Thymus (tissue), 11 donors: ENCODE results near the gene MAPKAP1. TPM values are rescaled to one million over a fixed set of nuclear protein-coding genes. Genes with fewer than 3 reads are reported as not detected.
"Not testable (repeated sequence)": the region's sequence is repeated elsewhere in the genome, so short reads cannot be mapped to it uniquely, and the experiment has no call there.

ENCODE experiments used
- DNase-seq, 9 donors: peaks; one replicate each; pipeline ENCODE4 v3.0.0-alpha.2; 2013; ENCODE audit warnings: low spot score in 9 of 9, low read depth in 6 of 9, missing footprints in 1 of 9
- H3K27ac ChIP-seq, 2 donors: one replicate each; pipeline ENCODE4 v1.5.1; 2013; ENCODE audit warnings: control low read depth in 1 of 2, low read depth in 1 of 2, low read length in 1 of 2, mild to moderate bottlenecking in 1 of 2, moderate library complexity in 1 of 2
- H3K27me3 ChIP-seq, 2 donors: one replicate each; pipeline ENCODE4 v1.5.1; 2013; ENCODE audit warnings: low read length in 1 of 2; ENCODE audit not compliant: control insufficient read depth in 2 of 2, insufficient read depth in 1 of 2
- H3K36me3 ChIP-seq, 2 donors: one replicate each; pipeline ENCODE4 v1.5.1; 2013; ENCODE audit warnings: low read length in 1 of 2, mild to moderate bottlenecking in 1 of 2, moderate library complexity in 1 of 2; ENCODE audit not compliant: control insufficient read depth in 2 of 2, insufficient read depth in 2 of 2
- H3K4me1 ChIP-seq, 2 donors: one replicate each; pipeline ENCODE4 v1.5.1; 2013; ENCODE audit warnings: low read length in 2 of 2; ENCODE audit not compliant: control insufficient read depth in 2 of 2, insufficient read depth in 2 of 2
- H3K4me3 ChIP-seq, 2 donors: one replicate each; pipeline ENCODE4 v1.5.1; 2013; ENCODE audit warnings: low read length in 2 of 2, control low read depth in 1 of 2, mild to moderate bottlenecking in 1 of 2
- H3K9me3 ChIP-seq, 2 donors: one replicate each; pipeline ENCODE4 v1.5.1; 2013; ENCODE audit warnings: low read length in 1 of 2, mild to moderate bottlenecking in 1 of 2; ENCODE audit not compliant: control insufficient read depth in 2 of 2, insufficient read depth in 1 of 2
- WGBS: extraction: QIAGEN DNeasy Blood & Tissue Kit; methylation state at CpG from one replicate; pipeline ENCODE4 v1.1.7; 2013; 5-methylcytosine and 5-hydroxymethylcytosine counted together
- polyA plus RNA-seq: library from polyadenylated mRNA; stranded (reverse); fragments of 200-250 nt; gene quantifications from one replicate; pipeline ENCODE4 v1.2.3, GENCODE V29; 2013
- total RNA-seq: library from RNA; stranded (reverse); fragments of 120-200 nt; gene quantifications from one replicate; pipeline ENCODE4 v1.2.4, GENCODE V29; 2013
- donor health status: healthy.

The MAPKAP1 gene
- total and polyA plus RNA-seq, 2 donors: 40.3 to 40.7 TPM

DNA sequence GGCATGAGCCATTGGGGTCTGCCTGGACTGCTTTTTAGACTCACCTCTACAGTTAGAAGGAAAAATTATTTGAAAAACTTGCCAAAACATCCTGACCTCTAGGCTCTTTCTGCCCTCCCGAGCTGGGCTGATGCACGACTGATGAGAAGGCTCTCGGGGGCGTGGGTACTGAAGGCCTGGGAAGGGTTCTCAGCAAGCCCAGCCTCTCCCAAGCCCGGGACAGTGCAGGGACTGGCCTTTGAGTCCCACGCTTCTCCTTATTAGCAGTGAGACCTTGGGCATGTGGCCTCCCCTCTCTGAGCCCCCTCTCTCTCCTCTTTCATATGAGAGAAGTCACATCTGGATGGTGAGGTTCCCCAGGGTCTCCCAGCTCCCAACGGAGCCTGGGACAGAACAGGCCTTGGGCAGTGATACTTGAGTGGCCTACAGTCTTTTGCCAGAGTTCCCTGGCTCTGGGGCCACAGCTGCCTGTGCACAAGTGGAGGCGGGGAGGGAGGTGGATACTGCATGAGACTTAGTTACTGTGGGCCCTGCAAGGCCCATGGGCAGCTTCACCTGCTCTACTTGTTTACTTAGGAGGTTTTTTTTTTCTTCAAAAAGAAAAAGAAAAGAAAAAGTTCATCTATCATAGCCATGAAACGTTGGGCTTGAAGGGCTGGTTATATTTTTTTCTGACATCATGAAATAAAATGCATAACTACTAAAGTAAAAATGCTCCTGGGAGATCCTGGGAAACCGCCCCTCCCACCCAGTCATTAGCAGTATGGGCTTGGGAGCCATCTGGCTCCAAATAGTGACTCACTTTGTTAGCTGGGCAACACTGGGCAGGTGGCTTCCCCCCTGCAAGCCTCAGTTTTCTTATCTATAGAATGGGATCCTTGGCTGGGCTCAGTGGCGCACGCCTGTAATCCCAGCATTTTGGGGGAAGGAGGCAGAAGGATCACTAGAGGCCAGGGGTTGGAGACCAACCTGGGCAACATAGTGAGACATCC lies 306.0 kb downstream of the MAPKAP1 start:
- Histone ChIP-seq H3K4me1 (peaks cover 0 to 2% of the 10 kb centered on the region in 2 donors), H3K27ac (no peak overlapping the region), H3K27me3 (no peaks in the 10 kb centered on the region), H3K36me3 (no peaks in the 10 kb centered on the region), H3K9me3 (no peaks in the 10 kb centered on the region), H3K4me3 (no peak overlapping the region)
- no peak for DNase-seq
- 94% methylated on average over 12 of the region's 12 CpGs for WGBS

DNA sequence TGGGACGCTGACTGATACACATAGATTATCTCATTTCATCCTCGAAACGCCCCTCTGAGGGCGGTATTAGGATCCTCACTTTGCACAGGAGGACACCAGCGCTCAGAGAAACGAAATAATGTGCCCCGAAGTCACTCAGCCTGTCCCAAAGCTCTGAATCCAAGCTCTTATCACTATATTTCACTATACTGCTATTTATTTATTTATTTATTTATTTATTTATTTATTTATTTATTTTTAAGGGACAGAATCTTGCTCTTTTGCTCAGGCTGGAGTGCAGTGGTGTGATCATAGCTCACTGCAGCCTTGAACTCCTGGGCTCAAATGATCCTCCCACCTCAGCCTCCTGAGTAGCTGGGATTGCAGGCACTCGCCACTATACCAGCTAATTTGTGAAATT lies 306.8 kb downstream of the MAPKAP1 start:
- not testable (repeated sequence) for DNase-seq, H3K36me3 ChIP-seq, H3K4me1 ChIP-seq, H3K27ac ChIP-seq, H3K4me3 ChIP-seq, H3K9me3 ChIP-seq, H3K27me3 ChIP-seq
- WGBS: 97% methylated on average over 8 of the region's 8 CpGs

DNA sequence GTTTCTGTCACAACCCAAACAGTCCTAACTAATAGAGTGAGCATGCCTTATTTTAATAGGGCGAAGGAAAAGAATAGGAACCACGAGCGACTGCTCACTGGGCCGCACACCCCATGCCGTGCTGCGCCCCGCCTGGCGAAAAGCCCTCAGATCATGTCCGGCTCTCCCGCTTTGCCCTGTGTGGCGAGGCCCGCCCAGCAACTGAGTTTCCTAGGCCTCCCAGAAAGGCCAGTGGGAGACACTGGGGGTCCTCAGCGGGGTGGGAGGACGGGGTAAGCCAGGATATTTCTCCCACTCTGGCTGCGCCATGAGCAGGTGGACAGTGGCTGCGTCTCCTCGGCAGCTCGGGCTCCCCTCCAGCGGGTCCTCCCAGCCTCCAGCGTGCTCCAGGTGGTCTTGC lies 307.3 kb downstream of the MAPKAP1 start:
- H3K9me3 ChIP-seq: no peaks in the 10 kb centered on the region
- peaks cover 0 to 2% of the 10 kb centered on the region in 2 donors for H3K4me1 ChIP-seq
- 94% methylated on average over 20 of the region's 20 CpGs for WGBS
- no peaks in the 10 kb centered on the region for H3K36me3 ChIP-seq
- no peak overlapping the region for H3K27ac ChIP-seq
- DNase-seq: no peak
- no peak overlapping the region for H3K4me3 ChIP-seq
- no peaks in the 10 kb centered on the region for H3K27me3 ChIP-seq

DNA sequence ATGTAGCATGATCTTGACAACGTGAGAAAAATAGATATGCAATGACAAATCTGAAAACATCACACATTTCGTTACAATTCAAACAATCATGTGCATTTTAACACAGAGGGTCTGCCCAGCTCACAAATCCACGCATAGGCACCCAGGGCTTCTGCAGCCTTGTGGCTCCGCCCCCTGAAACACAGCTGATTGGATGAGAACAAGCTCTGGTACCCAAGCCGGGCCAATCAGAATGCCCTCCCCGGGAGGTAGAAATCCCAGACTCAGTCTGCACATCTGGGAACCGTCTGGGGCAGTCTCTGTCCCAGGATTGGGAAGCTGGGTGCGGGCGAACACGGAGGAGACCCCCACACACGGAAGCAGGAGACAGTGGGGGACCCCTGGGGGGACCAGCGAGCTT lies 307.8 kb downstream of the MAPKAP1 start:
- 99% methylated on average over 12 of the region's 12 CpGs for WGBS
- Histone ChIP-seq H3K36me3 (no peaks in the 10 kb centered on the region), H3K4me3 (no peak overlapping the region), H3K9me3 (no peaks in the 10 kb centered on the region), H3K27me3 (no peaks in the 10 kb centered on the region), H3K27ac (no peak overlapping the region), H3K4me1 (peaks cover 0 to 2% of the 10 kb centered on the region in 2 donors)
- DNase-seq: no peak

DNA sequence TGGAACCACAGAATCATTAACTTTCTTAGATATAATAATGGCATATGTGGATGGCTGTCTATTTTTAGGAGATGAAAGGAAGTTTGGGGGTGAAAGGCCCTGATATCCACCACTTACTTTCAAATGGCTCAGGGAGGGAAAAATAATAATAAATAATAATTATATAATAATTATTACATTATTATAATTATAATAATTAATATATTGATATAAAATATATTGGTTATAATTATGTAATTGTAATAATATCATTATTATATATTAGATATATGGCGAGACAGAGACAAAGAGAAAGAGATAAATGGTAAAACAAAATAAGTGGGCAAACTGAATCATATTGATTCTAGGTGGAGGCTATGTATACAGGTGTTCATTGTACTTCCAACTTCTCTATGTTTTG lies 308.8 kb downstream of the MAPKAP1 start:
- no peaks in the 10 kb centered on the region for H3K36me3 ChIP-seq
- H3K27ac ChIP-seq: no peak overlapping the region
- WGBS: 97% methylated on average over 1 of the region's 1 CpG
- no peaks in the 10 kb centered on the region for H3K27me3 ChIP-seq
- no peak for DNase-seq
- H3K4me1 ChIP-seq: peaks cover 0 to 2% of the 10 kb centered on the region in 2 donors
- H3K4me3 ChIP-seq: no peak overlapping the region
- no peaks in the 10 kb centered on the region for H3K9me3 ChIP-seq

DNA sequence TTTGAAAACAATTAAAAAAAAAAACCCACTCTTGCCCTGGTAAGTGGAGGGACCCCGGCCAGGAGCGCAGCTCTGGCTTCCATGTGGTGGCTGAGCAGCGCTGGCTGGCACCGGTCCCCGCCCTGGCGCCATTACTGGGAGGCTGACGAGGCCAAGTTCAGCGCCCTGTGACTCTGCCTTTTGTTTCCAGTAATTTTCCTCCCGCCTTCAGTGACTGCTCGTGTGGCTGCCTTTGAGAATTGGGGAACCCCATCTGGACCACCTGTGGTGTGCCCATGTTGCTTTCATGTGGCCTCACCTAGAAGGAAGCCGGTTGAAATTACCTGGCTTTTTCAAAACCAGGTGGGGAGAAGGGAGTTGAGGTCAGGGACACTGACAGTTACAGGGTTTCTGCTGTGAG lies 309.3 kb downstream of the MAPKAP1 start:
- no peaks in the 10 kb centered on the region for H3K27me3 ChIP-seq
- H3K4me1 ChIP-seq: peaks cover 0 to 2% of the 10 kb centered on the region in 2 donors
- H3K9me3 ChIP-seq: no peaks in the 10 kb centered on the region
- no peak overlapping the region for H3K27ac ChIP-seq
- no peak overlapping the region for H3K4me3 ChIP-seq
- no peak for DNase-seq
- WGBS: 70% methylated on average over 11 of the region's 11 CpGs
- H3K36me3 ChIP-seq: no peaks in the 10 kb centered on the region

DNA sequence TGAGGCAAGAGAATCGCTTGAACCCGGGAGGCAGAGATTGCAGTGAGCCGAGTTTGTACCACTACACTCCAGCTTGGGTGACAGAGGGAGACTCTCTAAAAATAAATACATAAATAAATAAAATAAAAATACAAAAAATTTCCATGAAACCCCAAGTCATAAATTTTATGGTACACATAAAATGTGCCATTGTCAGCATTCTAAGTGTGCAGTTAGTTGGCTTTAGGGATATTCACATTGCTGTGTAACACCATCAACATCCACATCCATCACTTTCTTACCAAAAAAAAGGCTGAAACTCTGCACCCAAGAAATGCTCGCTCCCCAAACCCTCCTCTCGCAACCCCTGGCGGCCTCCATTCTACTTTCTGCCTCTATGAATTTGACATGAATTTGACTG lies 310.2 kb downstream of the MAPKAP1 start:
- Histone ChIP-seq H3K27ac (no peak overlapping the region), H3K4me3 (no peak overlapping the region), H3K9me3 (no peaks in the 10 kb centered on the region), H3K36me3 (no peaks in the 10 kb centered on the region), H3K27me3 (no peaks in the 10 kb centered on the region), H3K4me1 (peaks cover 0 to 2% of the 10 kb centered on the region in 2 donors)
- DNase-seq: no peak
- 98% methylated on average over 6 of the region's 6 CpGs for WGBS

DNA sequence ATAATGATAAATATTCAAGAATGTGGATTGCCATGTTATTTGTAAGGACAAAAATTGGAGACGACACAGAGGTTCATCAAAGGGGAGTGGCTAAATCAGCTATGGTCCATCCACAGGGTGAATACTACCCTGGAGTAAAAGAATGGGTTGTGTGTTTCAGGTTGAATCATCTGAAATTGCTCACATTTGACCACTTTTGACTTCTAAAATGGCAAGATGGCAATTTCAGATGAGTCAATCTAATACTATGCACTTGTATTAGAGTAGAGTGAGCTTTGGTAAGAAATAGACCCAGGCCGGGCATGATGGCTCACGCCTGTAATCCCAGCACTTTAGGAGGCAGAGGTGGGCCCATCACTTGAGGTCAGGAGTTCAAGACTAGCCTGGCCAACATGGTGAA lies 313.6 kb downstream of the MAPKAP1 start:
- no peaks in the 10 kb centered on the region for H3K36me3 ChIP-seq
- no peak for DNase-seq
- H3K9me3 ChIP-seq: no peaks in the 10 kb centered on the region
- no peak overlapping the region for H3K4me3 ChIP-seq
- 98% methylated on average over 3 of the region's 3 CpGs for WGBS
- H3K27me3 ChIP-seq: no peaks in the 10 kb centered on the region
- H3K4me1 ChIP-seq: peaks cover 0 to 2% of the 10 kb centered on the region in 2 donors
- no peak overlapping the region for H3K27ac ChIP-seq

DNA sequence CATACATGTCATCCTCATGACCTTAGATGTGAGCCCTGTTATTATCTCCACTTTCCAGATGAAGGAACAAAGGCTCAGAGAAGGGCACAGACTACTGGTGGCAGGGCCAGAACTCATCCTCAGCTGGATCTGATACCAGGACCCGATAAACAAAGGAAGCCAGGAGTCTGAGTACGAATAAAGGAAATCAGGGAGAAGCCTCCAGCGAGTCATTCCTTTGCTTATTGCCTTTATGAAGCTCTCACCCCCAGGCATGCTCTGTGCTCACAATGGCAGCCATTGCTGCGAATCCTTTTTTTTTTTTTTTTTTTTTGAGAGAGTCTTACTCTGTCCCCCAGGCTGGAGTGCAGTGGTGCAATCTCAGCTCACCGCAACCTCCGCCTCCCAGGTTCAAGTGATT lies 315.3 kb downstream of the MAPKAP1 start:
- WGBS: 99% methylated on average over 6 of the region's 6 CpGs

More for the DNA sequence above, 315.3 kb downstream of the MAPKAP1 start:
- H3K9me3 ChIP-seq: no peaks in the 10 kb centered on the region
- H3K27ac ChIP-seq: no peak overlapping the region
- H3K4me3 ChIP-seq: no peak overlapping the region
- H3K27me3 ChIP-seq: no peaks in the 10 kb centered on the region
- DNase-seq: no peak
- H3K4me1 ChIP-seq: no peaks in the 10 kb centered on the region
- no peaks in the 10 kb centered on the region for H3K36me3 ChIP-seq
